Stimulated activated CD8-positive, alpha-beta memory T cell treated with anti-CD3 and anti-CD28 coated beads, Interleukin-7, amount 100 ng/mL, for 1 hour (primary cell): Measurements from ENCODE around the gene USP32.

Experiments used
- DNase-seq, 2 donors: peaks; one replicate each; pipeline ENCODE4 v3.0.0-alpha.2; 2020; ENCODE audit warnings: low read depth in 2 of 2

Gene USP32

DNA sequence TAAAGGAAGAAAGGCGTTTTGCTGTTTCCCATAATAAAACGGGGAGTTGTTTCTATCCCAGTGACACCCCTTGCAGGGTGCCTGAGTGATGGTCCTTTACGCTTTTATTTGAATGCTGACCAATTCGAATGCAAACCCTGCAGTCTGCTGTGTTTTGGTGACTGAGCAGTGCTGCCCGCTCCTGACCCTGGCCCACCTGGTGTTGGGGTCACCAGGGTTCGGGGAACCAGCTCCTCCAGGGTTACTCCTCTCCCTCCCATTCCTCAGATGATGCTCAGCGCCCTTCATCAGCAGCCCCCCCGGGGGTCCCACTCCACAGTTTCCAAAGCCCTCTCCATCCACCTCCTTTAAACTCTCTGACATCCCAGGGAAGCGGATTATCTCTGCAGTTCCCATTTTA, 236.1 kb downstream of the USP32 start:
- DNase-seq: no peak

DNA sequence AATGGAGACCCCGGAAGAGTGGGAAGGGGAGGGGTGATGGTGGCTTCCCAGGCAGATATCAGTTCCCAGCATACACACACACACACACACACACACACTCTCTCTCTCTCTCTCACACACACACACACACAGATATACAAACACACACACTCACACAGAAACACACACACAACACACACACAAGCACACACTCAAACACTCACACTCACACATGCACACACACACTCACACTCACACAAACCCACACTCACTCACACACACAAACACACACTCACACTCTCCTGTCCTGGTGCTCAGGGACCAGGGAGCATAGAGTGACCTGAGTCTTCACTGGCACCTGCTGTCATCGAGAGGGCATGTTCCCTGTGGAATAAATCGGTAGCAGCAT, 236.5 kb downstream of the USP32 start:
- DNase-seq: no peak

DNA sequence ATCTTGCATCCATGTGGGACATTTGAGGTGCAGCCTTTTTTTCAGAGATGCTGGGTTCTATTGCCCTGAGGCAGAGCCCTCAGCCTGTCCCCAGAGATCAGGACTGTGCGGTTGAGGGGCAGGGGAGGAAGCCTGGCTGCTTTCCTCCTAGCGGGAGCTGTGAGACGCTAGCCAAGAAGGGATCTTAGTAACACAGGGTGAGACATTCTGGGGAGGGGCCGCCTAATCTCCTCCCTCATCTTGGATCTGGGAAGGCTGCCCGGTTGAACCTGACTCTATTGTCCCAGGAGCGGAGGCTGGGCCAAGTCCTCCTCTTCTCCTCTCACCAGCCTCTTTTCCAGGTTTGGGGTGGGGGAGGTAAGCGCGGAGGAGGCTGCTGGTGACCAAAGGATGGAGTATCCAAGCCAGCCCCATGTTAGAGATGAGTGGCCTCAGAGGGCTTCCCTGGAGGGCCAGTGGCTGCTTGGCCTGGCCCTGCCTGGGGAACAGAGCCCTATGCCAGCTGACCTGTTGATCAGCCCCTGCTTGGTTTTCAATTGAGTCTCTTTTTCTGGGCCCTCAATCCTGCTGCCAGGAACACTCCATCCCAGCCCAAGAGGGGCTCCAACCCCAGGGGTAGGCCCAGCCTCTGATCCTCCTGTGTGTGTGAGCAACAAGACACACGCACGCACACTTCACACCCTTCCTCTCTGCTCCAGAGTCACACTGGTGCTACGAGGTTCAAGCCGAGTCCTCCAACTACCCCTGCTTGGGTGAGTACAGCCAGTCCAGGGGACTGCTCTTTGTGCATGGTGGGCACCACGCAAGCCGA, 237.1 kb downstream of the USP32 start:
- DNase-seq: no peak

DNA sequence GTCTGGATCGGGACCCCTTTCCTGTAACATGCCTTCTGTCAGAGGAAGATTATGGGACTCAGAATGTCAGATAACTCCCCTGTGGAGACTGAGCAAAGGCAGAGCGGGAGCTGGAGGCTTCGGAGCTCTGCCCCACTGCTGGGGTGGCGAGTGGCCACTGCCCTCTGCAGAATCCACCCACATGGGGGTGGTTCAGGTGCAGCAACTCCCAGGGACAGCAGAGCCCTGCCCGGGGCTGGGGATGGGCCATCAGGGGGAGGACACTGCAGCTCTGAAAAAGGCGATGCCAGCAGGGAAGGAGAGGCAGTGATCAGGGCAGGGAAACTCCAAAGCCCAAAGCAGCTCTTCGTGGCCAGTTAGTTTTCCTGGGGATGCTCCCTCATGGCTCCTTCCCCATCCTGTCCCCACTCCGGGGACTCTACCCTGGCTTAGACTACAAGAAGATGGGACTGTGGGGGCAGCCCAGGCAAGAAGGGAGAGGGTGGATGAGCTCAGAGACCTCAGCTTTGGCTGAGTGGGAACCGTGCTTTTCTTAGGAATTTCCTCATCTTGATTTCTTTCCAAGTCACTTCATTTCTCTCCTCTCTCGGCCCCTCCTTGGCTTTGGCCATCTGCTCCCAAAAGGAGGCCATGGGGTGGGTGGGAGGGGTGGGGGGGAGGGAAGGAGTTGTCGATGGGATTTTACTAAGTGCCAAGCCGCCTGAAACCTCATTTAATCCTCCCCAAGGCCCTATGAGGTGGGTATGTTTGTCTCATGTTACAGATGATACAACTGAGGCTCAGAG, 238.1 kb downstream of the USP32 start:
- DNase-seq: no peak

- no peak for DNase-seq
Measured at GRCh38 chr17:60151355-60151754, 240.6 kb downstream of the USP32 start.

GRCh38 chr17:60149691-60150582, 242.0 kb downstream of the USP32 start, which contains the start of gene CA4:
Gene CA4, plus strand, starts transcription at chr17:60149973. Its CDS starts 62 bp downstream, at chr17:60150035.
- no peak for DNase-seq

DNA sequence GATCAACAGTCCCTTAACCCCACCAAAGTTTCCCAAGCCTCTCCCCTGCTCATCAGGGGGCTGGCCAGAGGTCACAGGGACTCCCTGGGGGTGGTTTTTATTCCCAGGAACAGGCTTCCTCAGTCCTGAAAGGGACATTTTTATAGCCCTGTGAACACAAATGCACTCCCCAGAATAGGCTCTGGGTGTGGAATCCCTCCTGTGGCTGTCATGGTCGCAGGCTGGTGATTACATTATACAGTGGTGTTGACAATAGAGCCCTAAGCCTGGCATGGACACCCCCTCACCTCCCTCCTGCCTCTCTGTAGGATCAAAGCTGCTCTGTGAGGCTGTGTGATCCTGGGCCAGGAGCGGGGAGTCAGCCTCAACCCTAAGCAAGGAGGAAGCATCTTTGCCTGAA, 243.6 kb downstream of the USP32 start:
- no peak for DNase-seq

- DNase-seq: no peak
Measured at GRCh38 chr17:60147553-60148223, 244.2 kb downstream of the USP32 start.

DNA sequence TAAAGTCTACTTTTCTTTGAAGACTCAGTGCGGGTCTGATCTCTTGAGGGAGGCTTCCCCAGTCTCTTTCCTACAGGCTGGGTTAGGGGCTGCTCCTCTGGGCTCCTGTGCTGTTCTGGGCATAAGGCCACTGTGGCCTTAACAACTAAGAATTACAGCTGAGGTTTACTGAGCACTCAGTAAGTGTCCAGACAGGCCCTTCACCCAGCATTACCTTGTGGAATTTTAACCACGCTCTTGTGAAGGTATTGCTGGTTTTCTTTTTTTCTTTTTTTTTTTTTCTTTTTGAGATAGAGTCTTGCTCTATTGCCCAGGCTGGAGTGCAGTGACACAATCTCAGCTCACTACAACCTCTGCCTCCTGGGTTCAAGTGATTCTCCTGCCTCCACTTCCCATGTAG, 245.7 kb downstream of the USP32 start:
- no peak for DNase-seq

- no peak for DNase-seq
Measured at GRCh38 chr17:60145006-60145935, 246.7 kb downstream of the USP32 start.

DNA sequence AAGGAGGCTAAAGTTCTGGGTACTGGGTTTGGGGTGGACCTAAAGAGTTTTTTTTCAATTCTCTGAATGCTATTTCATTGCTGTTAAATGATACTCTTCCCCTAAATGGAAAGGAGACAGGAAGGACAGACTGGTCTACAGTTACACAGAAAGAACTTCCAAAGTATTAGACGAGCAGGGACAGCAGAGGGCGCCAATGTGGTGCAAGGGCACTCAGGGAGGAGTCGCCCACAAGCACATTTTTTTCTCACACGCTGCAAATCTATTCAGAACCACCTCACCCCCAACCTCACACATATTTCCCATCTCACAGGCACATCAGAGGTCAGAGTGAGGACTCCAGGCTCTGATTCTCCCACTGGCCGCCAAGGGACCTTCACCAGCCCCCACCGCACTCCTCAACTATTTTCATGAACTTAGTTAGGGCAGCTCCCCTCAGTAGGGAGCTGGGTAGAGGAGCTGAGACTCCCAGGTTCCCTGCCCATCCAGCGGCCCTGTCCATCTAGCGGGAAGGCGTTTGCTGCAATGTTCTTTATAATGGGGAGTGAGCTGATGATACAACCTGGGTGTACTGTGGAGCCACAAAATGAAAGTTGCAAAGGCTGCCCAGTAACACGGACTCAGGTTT, 248.9 kb downstream of the USP32 start:
- peak; percentile 44 to 59 for DNase-seq

- DNase-seq: no peak
Measured at GRCh38 chr17:60141111-60142018, 250.6 kb downstream of the USP32 start.

GRCh38 chr17:60139438-60140285, 252.3 kb downstream of the USP32 start:
- DNase-seq: peak; percentile 27 to 39

- DNase-seq: no peak
Measured at GRCh38 chr17:60138769-60139437, 253.0 kb downstream of the USP32 start.

- no peak for DNase-seq
Measured at GRCh38 chr17:60137731-60138130, 254.2 kb downstream of the USP32 start.

DNA sequence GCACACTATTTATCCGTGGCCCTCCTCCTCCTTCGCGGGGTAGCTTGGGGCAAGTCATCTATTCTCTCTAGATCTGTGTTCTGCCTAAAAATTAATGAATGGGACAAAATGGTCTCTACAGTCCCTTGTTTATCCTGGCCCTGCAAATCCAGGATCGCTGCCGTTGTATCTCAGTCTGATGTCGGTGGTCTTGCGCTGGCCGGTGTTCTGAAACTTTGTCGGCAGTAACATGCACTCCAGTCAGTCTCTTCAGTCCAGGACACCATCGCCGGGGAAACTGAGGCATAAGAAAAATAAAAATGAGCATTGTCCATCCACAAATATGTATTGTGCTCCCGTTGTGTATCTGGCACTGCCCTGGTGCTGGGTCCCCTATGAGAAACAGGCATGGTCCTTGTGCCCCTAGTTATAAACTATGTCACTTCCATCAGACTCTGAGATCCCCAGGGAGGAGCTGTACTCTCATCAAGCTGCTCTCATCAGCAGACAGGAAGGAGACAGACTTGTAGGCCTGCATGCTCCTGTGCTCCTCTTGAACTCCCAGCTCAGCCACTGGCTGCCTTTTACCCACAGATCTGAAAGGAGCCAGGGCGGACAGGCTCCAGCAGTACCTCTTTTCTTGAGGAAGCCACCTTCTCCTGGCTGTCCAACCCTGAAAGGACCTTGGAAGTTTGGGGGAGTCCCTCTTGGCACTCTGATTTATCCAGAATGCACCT, 255.8 kb downstream of the USP32 start:
- DNase-seq: no peak
